Retinal pigment epithelial cell (primary cell): ENCODE measurements around the gene TBC1D9.

Experiments
- DNase-seq: peaks from one replicate; pipeline ENCODE4 v3.0.0-alpha.2; 2010; ENCODE audit warnings: low read depth
- H3K4me3 ChIP-seq: 2 replicates; pipeline ENCODE4 v1.5.1; 2011; ENCODE audit warnings: mild to moderate bottlenecking, low read length, control low read depth, moderate library complexity
- TF ChIP-seq, protein P1 (sequence below): conservative IDR thresholded peaks from 2 replicates; pipeline ENCODE4 v1.5.1; 2011; ENCODE audit warnings: low read depth, low read length, control low read depth, inconsistent platforms

The TBC1D9 gene

DNA sequence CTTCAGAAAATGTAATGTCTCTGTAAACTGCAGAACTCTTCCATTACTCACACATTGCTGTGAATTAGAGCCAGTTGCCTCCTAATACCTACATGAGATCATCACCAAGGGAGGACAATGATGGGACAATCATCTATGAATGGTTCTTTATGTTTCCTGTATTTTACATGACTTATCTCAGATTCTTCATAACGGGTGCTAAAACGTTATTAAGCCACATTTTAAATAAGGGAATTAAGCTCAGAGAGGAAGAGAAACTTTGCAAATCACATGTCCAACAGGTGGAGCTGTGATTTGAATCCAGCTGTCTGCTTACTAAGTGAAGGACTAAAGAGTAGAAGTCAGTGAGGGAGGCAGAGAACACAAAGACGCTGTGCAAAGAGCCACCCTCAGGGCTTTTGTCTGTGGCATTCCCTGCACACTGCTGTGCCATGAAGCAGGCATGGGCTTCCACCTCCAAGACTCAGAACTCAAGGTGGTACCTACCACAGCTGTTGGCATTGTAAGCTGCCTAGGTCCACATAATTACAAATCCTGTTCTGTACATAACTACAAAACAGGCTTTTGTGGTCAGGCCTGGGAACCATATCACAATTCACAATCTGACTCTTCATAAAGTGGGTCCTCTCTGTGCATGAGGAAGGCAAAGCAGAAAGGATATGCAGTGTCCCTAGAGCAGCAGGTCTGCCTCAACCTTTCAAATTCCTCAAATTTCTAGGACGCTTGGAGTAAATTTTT, 12.8 kb downstream of the TBC1D9 start:
- TF ChIP-seq, protein P1, sequence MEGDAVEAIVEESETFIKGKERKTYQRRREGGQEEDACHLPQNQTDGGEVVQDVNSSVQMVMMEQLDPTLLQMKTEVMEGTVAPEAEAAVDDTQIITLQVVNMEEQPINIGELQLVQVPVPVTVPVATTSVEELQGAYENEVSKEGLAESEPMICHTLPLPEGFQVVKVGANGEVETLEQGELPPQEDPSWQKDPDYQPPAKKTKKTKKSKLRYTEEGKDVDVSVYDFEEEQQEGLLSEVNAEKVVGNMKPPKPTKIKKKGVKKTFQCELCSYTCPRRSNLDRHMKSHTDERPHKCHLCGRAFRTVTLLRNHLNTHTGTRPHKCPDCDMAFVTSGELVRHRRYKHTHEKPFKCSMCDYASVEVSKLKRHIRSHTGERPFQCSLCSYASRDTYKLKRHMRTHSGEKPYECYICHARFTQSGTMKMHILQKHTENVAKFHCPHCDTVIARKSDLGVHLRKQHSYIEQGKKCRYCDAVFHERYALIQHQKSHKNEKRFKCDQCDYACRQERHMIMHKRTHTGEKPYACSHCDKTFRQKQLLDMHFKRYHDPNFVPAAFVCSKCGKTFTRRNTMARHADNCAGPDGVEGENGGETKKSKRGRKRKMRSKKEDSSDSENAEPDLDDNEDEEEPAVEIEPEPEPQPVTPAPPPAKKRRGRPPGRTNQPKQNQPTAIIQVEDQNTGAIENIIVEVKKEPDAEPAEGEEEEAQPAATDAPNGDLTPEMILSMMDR: peak; percentile 35
- no peak overlapping the region for H3K4me3 ChIP-seq
- DNase-seq: no peak

DNA sequence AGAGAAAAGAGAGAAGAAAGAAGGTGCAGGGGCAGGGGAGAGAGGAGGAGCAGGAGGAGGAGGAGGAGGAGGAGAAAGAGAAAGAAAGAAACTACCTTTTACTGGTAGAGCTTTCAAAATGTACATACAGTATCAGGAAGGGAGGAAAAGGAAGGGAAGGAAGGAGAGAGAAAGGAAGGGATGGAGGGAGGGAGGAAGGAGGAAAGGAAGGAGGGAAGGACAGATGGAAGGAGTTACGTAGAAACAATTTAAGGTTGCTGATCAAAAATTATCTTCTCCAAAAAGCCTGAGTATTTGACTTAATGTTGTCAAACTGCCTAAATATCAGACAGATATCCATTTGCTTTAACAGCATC, 13.4 kb downstream of the TBC1D9 start:
- DNase-seq: no peak
- TF ChIP-seq, protein P1: no peak
- no peak overlapping the region for H3K4me3 ChIP-seq

DNA sequence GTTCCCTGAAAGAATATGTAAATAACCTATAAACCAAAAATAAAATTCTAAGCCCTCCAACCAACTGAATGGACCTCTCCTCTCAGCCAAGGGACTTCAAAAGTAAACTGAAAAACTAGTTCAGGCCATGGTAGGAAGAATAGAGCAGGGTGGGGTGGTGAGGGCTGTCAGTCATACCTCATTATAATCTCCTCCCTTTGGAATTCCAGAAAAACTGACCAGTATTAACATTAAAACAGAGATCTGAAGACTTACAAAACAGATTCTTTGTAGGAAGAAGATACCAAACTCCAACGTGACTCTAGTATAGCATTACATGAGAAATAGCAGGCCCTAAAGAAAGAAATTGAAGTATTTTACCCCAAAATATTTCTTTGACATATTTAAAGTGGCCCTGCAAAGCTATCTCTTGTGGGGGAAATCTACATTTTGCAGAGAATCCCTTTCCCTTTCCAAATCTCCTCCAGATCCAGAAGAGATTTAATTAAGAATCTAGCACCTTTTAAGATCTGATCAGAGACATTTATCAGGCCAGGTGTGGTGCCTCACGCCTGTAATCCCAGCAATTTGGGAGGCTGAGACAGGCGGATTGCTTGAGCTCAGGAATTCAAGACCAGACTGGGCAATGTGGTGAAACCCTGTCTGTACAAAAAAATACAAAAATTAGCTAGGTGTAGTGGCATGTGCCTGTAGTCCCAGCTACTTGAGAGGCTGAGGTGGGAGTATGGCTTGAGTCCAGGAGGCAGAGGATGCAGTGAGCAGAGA, 15.1 kb downstream of the TBC1D9 start:
- TF ChIP-seq, protein P1: no peak
- no peak for DNase-seq
- H3K4me3 ChIP-seq: no peak overlapping the region

DNA sequence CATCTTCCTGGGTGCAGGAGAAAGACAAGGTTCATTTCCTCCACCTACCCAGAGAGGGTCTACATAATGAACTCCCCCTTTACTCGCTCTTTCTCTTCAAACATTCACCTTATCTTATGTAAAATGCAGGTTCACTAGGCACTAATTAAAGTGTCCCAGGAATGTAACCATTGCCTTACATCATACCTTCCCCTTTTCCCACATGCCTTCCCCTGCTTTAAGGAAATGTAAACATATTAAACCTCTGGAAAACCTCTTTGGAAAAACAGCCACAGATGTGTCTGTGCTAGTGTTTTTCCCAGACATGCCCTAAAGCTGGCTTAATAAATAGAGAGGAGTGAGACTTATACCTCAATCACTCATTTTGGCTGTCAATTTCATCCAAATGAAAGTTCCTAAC, 15.8 kb downstream of the TBC1D9 start:
- TF ChIP-seq, protein P1: no peak
- DNase-seq: no peak
- no peak overlapping the region for H3K4me3 ChIP-seq

DNA sequence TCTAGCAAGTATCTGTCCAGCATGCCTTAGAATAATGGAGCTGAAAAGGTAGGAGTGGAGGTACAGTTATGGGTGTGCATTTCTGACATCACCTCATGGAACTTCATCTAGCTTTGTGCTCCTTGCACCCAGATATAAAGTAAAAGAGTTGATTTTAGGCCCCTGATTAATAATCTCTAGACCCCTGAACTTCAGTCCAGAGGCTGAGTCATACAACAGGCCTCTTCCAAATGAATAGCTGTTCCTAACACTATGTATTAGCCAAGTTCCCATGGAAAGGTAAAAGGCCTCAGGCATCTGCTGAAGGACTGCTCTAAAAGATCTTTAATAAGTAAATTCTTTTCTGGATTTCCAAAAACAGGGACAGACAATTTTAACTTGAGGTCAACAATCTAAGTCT, 16.2 kb downstream of the TBC1D9 start:
- H3K4me3 ChIP-seq: no peak overlapping the region
- no peak for DNase-seq
- TF ChIP-seq, protein P1: no peak

DNA sequence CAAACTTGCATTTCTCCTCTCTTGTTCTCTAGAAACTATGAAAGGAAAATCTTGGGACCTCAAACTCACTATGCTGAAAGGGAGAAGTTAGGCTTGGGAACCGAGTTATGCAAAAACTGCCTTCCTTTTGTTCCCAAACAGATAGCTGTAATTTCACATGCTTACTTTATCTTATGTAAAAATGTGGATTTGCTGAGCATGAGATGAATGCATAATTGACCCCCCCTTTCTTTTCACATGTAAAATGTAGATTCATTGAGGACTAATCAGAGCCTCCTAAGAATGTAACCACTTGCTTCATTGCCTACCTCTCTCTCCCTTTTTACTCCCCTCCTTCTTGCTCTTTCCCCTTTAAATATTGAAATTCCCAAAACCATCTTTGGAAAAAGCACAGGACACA, 18.0 kb downstream of the TBC1D9 start:
- no peak overlapping the region for H3K4me3 ChIP-seq
- DNase-seq: no peak
- TF ChIP-seq, protein P1: no peak

DNA sequence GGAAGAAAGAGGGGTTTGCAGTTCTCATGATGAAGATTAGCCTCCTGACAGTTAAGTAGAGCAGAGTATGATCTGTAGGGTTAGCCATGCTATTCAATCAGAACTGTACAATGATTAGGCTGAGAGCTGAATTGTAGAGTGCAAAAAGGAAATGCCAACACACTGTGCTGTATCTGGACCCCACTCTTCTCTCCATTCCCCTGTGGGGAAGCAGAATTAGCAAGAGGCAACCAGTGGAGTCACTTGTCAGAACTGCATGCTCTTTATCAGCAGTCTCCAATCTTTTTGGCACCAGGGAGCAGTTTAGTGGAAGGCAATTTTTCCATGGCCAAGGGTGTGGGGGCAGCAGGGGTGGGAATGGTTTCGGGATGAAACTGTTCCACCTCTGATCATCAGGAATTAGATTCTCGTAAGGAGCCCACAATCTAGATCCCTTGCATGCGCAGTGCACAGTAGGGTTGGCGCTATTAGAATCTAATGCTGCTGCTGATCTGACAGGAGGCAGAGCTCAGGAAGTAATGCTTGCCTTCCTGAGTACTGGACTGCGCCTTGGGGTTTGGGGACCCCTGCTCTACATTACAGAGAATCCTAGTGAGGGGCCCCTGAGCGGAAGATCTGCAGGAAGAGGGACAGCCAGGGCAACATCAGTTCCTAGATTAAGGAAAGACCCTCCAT, 19.4 kb downstream of the TBC1D9 start:
- no peak for DNase-seq
- TF ChIP-seq, protein P1: no peak
- H3K4me3 ChIP-seq: no peak overlapping the region
